Activated T-cell treated with anti-CD3 and anti-CD28 coated beads for 24 hours (primary cell): ENCODE results near the gene LRG1.
"Not testable (repeated sequence)": the region's sequence is repeated elsewhere in the genome, so short reads cannot be mapped to it uniquely, and the experiment has no call there.

Source experiments
- DNase-seq: peaks from one replicate; pipeline ENCODE4 v3.0.0-alpha.2; 2020; ENCODE audit warnings: low read depth

The LRG1 gene

GRCh38 chr19:4527377-4527776 is 12.5 kb downstream of the LRG1 start:
- not testable (repeated sequence) for DNase-seq

- no peak for DNase-seq
Observed at GRCh38 chr19:4525563-4526002, 14.3 kb downstream of the LRG1 start.

- DNase-seq: peak; percentile 43
Observed at GRCh38 chr19:4524808-4525562, 14.9 kb downstream of the LRG1 start.

GRCh38 chr19:4523306-4524110 is 16.3 kb downstream of the LRG1 start:
- DNase-seq: no peak

- no peak for DNase-seq
Observed at GRCh38 chr19:4522291-4523002, 17.4 kb downstream of the LRG1 start.

- DNase-seq: no peak
Observed at GRCh38 chr19:4521888-4522242, 18.0 kb downstream of the LRG1 start.

GRCh38 chr19:4521170-4521887 is 18.5 kb downstream of the LRG1 start:
- no peak for DNase-seq

GRCh38 chr19:4519521-4520277 is 20.1 kb downstream of the LRG1 start:
- DNase-seq: no peak

GRCh38 chr19:4519172-4519496 is 20.7 kb downstream of the LRG1 start:
- DNase-seq: no peak

GRCh38 chr19:4518345-4519171 is 21.3 kb downstream of the LRG1 start, which contains the start of gene PLIN4:
TSS of gene PLIN4 (minus strand) at chr19:4518486. CDS start at chr19:4518272, 214 bp downstream.
- no peak for DNase-seq

- DNase-seq: no peak
Observed at GRCh38 chr19:4517451-4518057, 22.3 kb downstream of the LRG1 start.

- no peak for DNase-seq
Observed at GRCh38 chr19:4516939-4517300, 22.9 kb downstream of the LRG1 start.

GRCh38 chr19:4516199-4516938 is 23.5 kb downstream of the LRG1 start:
- DNase-seq: no peak

- no peak for DNase-seq
Observed at GRCh38 chr19:4515732-4516131, 24.1 kb downstream of the LRG1 start.

GRCh38 chr19:4513248-4513647 is 26.6 kb downstream of the LRG1 start:
- no peak for DNase-seq

GRCh38 chr19:4512070-4512469 is 27.8 kb downstream of the LRG1 start:
- DNase-seq: no peak

GRCh38 chr19:4511300-4512054 is 28.4 kb downstream of the LRG1 start:
- no peak for DNase-seq

- DNase-seq: no peak
Observed at GRCh38 chr19:4510435-4511255, 29.2 kb downstream of the LRG1 start.
